ENCODE results near the gene CHFR.
"Not testable (repeated sequence)": the region's sequence is repeated elsewhere in the genome, so short reads cannot be mapped to it uniquely, and the experiment has no call there.

Gene CHFR

GRCh38 chr12:132838410-132839080 lies 48.9 kb downstream of the CHFR start:
- DNase-seq: no peak

- no peak for DNase-seq
These were observed 49.6 kb downstream of the CHFR start for GRCh38 chr12:132837693-132838409.

GRCh38 chr12:132836795-132837331 lies 50.5 kb downstream of the CHFR start:
- no peak for DNase-seq

GRCh38 chr12:132836230-132836629 lies 51.2 kb downstream of the CHFR start:
- not testable (repeated sequence) for DNase-seq

- no peak for DNase-seq
These were observed 52.1 kb downstream of the CHFR start for GRCh38 chr12:132835076-132836025.

- DNase-seq: no peak
These were observed 53.2 kb downstream of the CHFR start for GRCh38 chr12:132834181-132834711.

GRCh38 chr12:132833341-132833740 lies 54.1 kb downstream of the CHFR start:
- no peak for DNase-seq

GRCh38 chr12:132831771-132832170 lies 55.6 kb downstream of the CHFR start:
- DNase-seq: no peak

GRCh38 chr12:132828706-132829534 lies 58.5 kb downstream of the CHFR start, which contains the start of gene GOLGA3:
GOLGA3 (minus strand) TSS chr12:132828869; CDS start chr12:132822128, 6,741 bp downstream.
- DNase-seq: peak; percentile 77

GRCh38 chr12:132827763-132828703 lies 59.4 kb downstream of the CHFR start:
- DNase-seq: peak; percentile 23

GRCh38 chr12:132825861-132826260 lies 61.5 kb downstream of the CHFR start:
- DNase-seq: no peak

- no peak for DNase-seq
These were observed 62.3 kb downstream of the CHFR start for GRCh38 chr12:132825089-132825488.

GRCh38 chr12:132824053-132824452 lies 63.4 kb downstream of the CHFR start:
- DNase-seq: peak; percentile 6

- DNase-seq: no peak
These were observed 68.8 kb downstream of the CHFR start for GRCh38 chr12:132818562-132818961.

- no peak for DNase-seq
These were observed 73.2 kb downstream of the CHFR start for GRCh38 chr12:132814232-132814631.

- DNase-seq: no peak
These were observed 74.0 kb downstream of the CHFR start for GRCh38 chr12:132813443-132813842.

- DNase-seq: no peak
These were observed 74.6 kb downstream of the CHFR start for GRCh38 chr12:132812631-132813305.

GRCh38 chr12:132809391-132809790 lies 78.0 kb downstream of the CHFR start:
- not testable (repeated sequence) for DNase-seq

GRCh38 chr12:132807295-132808092 lies 79.9 kb downstream of the CHFR start:
- no peak for DNase-seq
